ENCODE measurements around the gene AS3MT. TPM values are rescaled to one million over a fixed set of nuclear protein-coding genes. Genes with fewer than 3 reads are reported as not detected.

The AS3MT gene
- polyA plus RNA-seq, 1 experiment, result 6.7 TPM

DNA sequence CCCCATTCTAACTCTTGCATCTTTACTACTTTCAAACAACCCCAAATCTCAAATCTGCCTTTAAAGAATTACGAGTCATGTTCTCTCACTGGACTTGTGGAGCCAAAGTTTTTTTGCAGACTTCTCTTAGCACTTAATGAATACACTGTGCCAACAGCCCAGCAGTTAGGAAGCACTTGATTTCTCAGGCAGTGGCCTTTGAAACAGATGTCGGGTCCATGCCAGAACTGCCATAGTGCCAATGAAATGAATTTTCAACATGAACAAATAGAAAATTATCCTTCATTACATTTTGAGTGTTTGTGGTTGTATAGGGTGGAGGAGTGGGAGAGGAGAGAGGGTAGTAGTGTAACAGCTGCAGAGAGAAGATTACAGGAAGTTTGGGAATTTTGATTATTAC, 9.4 kb upstream of the AS3MT start:
- CTCF ChIA-PET, result interaction anchor here (0.6 kb wide), 1 partner anchor 23 kb away, joined by 3 read pairs; the partner anchor contains the start of gene CYP17A1
- Histone ChIP-seq H3K4me3 (ENCODE audit: low read depth, low read length) (no peak overlapping the region), H3K9me3 (ENCODE audit: control insufficient read depth, insufficient read depth, low read length) (no peaks in the 10 kb centered on the region), H3K27me3 (ENCODE audit: control insufficient read depth, insufficient read depth, low read length) (no peaks in the 10 kb centered on the region), H3K27ac (ENCODE audit: low read depth, low read length) (no peak overlapping the region)
- DNase-seq (ENCODE audit: low read depth, low spot score), result no peak
- no peak for TF ChIP-seq CTCF (IDR thresholded peaks at IDR 0.05; ENCODE audit: low read depth, low read length)
- POLR2A ChIA-PET, result no interaction called here

DNA sequence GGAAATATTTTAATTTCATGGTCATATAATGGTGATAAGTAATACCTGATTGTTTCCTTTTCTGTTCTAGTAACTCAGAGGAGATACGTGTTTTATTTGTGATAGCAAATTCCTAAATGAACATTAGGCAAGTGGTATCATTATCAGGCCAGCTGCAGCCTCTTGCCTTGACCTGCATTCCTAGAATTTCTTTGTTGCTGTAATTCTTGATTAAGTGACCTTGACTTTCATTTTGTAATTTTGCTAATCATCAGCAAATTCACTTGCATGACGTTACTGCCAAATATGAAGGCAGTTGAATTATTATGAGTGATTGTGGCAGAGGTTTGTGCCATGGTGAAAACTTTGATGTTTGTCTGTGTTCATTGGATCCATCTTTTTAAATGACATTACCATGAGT, 5.6 kb upstream of the AS3MT start:
- Histone ChIP-seq H3K27me3 (ENCODE audit: control insufficient read depth, insufficient read depth, low read length) (no peaks in the 10 kb centered on the region), H3K27ac (ENCODE audit: low read depth, low read length) (no peak overlapping the region), H3K9me3 (ENCODE audit: control insufficient read depth, insufficient read depth, low read length) (no peaks in the 10 kb centered on the region), H3K4me3 (ENCODE audit: low read depth, low read length) (no peak overlapping the region)
- DNase-seq (ENCODE audit: low read depth, low spot score), result no peak
- POLR2A ChIA-PET, result no interaction called here
- TF ChIP-seq CTCF (IDR thresholded peaks at IDR 0.05; ENCODE audit: low read depth, low read length), result no peak
- CTCF ChIA-PET, result interaction anchor here (0.8 to 1.0 kb wide), 3 partner anchors 30 to 54 kb away, joined by 3 to 6 read pairs (median 5); partner anchors contain the start of gene CNNM2

- H3K9me3 ChIP-seq (ENCODE audit: control insufficient read depth, insufficient read depth, low read length), result no peaks in the 10 kb centered on the region
- ChIA-PET CTCF (interaction anchor here (1.4 kb wide), 1 partner anchor 36 kb away, joined by 7 read pairs; no protein-coding TSS in a partner anchor), POLR2A (interaction anchor here (0.6 kb wide), 1 partner anchor 248 kb away, joined by 3 read pairs; no protein-coding TSS in a partner anchor)
- no peak for DNase-seq (ENCODE audit: low read depth, low spot score)
- H3K27ac ChIP-seq (ENCODE audit: low read depth, low read length), result no peak overlapping the region
- H3K4me3 ChIP-seq (ENCODE audit: low read depth, low read length), result no peak overlapping the region
- TF ChIP-seq CTCF (IDR thresholded peaks at IDR 0.05; ENCODE audit: low read depth, low read length), result no peak
- H3K27me3 ChIP-seq (ENCODE audit: control insufficient read depth, insufficient read depth, low read length), result no peaks in the 10 kb centered on the region
Measured at GRCh38 chr10:102865620-102866019, 3.6 kb upstream of the AS3MT start.

- DNase-seq (ENCODE audit: low read depth, low spot score), result no peak
- ChIA-PET CTCF (interaction anchor here (2.3 kb wide), 1 partner anchor 33 kb away, joined by 6 read pairs; no protein-coding TSS in a partner anchor), POLR2A (interaction anchor here (1.2 kb wide), 1 partner anchor 324 kb away, joined by 3 read pairs; the partner anchor contains the start of gene NT5C2)
- TF ChIP-seq CTCF (IDR thresholded peaks at IDR 0.05; ENCODE audit: low read depth, low read length), result no peak
- Histone ChIP-seq H3K4me3 (ENCODE audit: low read depth, low read length) (peak overlapping the region; percentile 59), H3K27me3 (ENCODE audit: control insufficient read depth, insufficient read depth, low read length) (no peaks in the 10 kb centered on the region), H3K27ac (ENCODE audit: low read depth, low read length) (no peak overlapping the region), H3K9me3 (ENCODE audit: control insufficient read depth, insufficient read depth, low read length) (no peaks in the 10 kb centered on the region)
Measured at GRCh38 chr10:102868911-102869257, 386 bp upstream of the AS3MT start.

DNA sequence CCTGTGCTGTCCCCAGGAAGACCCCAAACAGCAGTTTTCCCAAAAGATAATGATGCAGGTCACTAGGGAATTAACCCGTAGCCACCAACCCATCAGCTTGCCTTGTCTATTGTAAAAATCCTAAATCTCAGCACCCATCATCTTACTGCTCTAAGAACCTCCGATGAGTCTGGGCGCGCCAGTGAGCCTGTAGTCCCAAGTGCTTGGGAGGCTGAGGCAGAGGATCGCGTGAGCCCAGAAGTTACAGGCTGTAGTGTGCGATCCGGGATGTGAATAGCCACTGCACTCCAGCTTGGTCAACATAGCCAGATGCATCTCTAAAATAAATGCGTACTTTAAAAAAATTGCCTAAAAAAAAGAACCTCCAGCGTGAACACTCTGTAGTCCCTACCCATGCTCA, 951 bp downstream of the AS3MT start:
- CTCF ChIA-PET, result no interaction called here

More for the DNA sequence above, 951 bp downstream of the AS3MT start:
- no peak for TF ChIP-seq CTCF (IDR thresholded peaks at IDR 0.05; ENCODE audit: low read depth, low read length)
- H3K9me3 ChIP-seq (ENCODE audit: control insufficient read depth, insufficient read depth, low read length), result no peaks in the 10 kb centered on the region
- no peaks in the 10 kb centered on the region for H3K27me3 ChIP-seq (ENCODE audit: control insufficient read depth, insufficient read depth, low read length)
- POLR2A ChIA-PET, result no interaction called here
- H3K4me3 ChIP-seq (ENCODE audit: low read depth, low read length), result no peak overlapping the region; the same call in 1 of the 2 replicates
- no peak for DNase-seq (ENCODE audit: low read depth, low spot score)
- no peak overlapping the region for H3K27ac ChIP-seq (ENCODE audit: low read depth, low read length)

All from AG04450 (cell line).